OCI-M2 (cell line): ENCODE data around the gene OVCA2.
"Not testable (repeated sequence)": the region's sequence is repeated elsewhere in the genome, so short reads cannot be mapped to it uniquely, and the experiment has no call there.

Experiments used
- DNase-seq: peaks from one replicate; lab custom pipeline; 2025; ENCODE audit not compliant: unreplicated experiment; lab: John Stamatoyannopoulos, UW

OVCA2 gene

DNA sequence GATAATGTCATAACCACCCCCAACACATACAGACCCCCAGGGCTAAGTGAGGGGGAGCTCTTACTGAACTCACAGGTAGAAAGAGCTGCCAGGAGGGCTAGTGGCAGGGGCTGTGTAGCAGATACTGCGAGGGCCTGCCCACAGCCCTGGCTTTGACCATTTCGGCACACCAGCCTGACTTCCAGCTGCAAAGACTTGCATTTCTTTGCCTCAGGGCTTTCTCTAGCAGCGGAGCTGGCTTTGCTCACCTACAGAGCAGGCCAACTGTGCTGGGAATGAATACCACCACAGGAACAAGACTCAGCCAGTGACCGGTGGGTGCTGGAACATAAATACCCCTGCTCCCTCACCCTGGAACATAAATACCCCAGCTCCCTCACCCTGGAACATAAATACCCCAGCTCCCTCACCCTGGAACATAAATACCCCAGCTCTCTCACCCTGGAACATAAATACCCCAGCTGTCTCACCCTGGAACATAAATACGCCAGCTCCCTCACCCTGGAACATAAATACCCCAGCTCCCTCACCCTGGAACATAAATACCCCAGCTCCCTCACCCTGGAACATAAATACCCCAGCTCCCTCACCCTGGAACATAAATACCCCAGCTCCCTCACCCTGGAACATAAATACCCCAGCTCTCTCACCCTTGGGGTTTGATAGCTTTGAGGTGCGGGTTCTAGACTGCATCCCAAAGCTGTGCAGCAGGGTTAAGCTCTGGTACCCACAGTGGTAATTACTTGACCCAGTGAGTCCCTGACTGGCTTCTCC is 28.4 kb upstream of the OVCA2 start:
- DNase-seq = not testable (repeated sequence)

DNA sequence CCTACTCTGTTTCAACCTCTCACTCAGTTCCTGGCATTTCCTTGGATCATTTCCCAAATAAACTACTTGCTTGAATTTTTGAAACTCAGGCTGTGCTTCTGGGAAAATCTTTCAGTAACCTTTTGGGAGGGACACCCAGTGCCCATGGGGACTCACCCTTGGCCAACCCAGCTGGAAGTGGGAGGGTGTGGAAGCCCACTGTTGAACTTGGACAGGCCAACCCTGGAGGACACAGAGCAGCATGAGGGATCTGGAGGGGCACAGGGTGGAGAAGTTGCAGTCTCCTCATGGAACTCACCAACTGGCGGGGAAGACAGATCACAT is 27.9 kb upstream of the OVCA2 start:
- DNase-seq = no peak

DNA sequence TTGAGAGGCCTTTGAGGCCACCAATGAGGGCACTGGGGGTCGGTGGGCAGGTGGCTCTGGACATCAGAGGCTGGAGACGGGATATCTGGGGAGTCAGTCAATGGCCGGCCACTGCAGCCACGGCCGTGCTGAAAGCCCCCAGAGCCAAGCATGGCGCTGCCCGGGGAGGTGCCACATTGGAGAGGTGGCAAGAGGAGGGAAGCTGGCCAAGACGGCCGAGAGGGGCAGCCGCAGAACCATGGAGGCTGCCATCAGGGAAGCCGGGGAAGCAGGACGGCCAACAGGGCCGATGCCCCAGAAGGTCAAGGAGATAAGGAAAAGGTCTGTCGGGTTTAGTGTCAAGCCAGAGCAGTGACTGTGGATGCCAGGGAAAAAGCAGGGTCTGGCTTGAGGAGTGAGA is 26.5 kb upstream of the OVCA2 start:
- no peak for DNase-seq

DNA sequence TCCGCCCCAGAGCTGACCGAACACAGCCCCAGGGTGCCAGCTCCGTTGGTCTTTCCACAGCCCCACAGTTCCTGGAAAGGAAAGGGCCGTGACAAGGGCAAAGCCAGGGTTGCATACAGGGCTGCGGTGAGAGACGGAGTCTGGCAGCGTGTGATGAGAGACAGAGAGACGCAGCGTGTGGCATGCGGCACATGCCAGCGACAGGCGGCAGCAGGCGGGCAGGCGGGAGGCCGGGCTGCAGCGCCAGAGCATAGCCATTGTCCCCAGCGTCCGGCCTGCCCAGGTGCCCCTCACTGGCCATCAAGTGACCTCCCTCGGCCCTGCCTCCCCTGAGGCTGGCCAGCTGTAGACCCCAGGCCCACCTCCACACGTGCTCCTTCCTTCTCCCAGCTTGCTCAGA is 25.3 kb upstream of the OVCA2 start:
- DNase-seq = no peak

DNA sequence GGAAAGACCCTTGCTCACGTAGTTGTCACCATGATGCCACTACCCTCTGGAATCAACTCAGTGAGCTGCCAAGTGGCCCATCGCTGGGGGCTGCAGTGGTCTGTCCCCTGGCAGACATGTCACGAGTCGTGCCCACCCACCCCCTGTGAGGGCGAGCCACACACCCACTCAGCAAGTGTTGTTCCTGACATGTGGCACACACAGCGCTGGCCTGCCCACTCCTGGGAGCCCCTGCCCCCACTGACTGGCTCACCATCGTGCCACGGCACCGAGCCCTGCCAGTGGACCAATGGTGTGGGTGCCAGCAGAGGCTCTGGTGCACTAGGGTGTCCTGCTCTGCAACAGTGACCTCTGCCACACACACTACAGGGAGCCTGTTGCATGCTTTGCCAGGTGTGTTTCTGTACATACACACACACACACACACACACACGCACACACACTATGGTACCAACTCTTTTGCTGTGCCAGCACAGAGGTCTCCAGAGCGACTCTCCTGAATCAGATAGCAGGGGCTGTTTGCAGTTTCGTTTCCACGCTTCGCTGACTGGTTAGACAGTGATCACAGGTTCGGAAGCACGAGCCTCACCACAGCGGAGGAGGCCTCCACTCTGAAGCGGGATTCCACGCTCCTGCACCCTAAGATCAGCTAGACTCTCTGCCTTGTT is 24.4 kb upstream of the OVCA2 start:
- DNase-seq = no peak

DNA sequence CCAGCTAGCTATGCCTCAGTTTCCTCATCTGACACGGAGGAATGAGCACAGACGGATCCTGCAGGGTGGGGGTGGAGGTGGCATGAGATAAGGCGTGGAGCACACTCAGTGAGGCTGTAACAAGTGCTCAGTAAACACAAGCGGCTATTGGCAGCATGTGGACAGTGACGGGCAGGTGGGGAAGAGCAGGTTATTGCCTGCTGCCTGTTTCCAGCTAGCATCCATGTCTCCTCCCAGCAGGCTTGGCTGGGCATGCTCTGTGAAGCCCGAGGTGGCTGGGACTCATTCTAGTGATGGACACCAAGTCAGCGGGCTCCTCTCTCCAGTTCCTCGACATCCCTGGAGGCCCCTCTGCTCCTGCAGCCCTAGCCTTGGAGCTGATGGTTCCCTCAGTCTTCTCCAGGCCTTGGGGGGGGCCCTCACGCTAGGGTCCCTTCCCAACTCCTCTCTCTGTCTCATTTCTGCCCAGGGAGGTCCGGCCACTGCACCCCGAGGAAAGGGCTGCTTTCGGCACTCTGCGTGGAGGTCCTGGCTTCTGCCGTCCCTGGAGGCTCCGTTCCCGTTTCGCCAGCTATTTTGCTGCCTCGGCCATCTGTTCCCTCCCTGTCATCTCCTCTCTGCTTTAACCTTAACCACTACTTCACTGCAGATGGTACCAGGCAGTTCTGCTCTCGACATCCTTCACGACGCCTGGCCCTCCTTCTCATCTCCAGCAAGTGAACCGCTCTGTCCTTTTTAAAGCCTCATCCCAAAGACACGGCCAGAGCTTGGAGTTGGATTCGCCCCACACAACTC is 22.9 kb upstream of the OVCA2 start:
- no peak for DNase-seq

DNA sequence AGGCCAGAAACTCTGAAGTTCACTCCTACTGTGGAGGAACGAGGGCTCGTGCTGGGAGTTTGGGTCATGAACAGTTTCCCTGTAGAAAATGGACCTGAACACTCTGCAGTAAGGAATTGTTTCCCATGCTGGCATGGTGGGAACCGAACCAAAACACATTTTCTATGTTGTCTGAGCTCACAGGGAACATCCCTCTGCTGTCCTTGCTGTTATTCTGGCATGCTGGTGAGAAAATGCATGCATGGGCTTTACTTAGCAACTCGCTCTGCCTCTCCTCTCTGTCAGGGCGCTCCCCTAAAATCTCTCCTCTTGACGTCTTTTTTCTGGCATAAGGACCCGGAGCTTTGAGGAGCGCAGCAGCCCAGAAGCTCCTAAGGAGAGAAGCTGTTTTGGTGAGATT is 22.1 kb upstream of the OVCA2 start:
- DNase-seq = no peak

DNA sequence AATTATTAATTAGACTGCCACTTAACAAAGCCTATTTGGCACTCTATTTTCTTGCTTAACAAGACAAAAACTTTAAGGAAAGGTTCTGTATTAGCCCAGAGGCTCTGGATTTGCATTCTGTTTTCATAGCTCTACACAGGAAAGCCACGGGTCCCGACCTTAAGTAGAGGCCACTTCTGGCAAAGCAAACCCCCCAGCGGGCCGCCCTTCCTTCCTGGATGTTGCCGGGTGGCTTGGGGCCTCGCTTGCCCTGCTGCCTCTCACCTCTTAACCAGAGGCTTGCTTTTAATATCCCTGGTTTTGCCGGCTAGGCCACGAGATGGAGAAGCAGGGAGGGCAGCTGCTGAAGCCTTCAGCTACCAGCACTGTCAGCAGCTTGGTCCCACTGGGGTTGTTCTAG is 21.1 kb upstream of the OVCA2 start:
- no peak for DNase-seq

DNA sequence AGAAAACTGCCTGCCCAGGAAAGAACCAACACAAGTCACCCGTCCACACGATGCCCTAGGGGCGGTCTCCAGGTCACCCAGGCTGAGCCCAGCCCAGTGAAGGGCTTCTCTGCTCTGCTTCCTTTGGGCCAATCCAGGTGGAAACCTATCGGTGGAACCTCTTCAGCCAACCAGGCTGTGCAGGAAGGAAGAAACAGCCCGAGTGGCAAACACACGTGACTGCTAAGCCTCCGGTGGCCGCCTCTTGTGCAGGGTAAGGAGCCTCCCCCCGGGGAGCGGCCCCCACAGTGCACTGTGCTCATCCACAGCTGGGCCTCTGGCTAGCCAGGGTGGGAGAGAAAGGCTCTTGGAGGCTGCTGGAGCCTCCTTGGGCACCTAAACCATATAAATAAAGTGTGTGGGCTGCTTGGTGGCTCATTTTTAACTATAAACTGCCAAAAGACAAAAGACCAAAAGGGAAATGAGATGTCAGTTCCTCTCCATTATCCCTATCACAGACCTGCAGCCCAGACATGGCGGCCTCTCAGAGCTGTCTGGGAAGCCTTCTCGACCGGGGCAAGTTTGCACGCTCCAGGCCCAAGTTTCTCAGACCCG is 19.1 kb upstream of the OVCA2 start:
- no peak for DNase-seq

DNA sequence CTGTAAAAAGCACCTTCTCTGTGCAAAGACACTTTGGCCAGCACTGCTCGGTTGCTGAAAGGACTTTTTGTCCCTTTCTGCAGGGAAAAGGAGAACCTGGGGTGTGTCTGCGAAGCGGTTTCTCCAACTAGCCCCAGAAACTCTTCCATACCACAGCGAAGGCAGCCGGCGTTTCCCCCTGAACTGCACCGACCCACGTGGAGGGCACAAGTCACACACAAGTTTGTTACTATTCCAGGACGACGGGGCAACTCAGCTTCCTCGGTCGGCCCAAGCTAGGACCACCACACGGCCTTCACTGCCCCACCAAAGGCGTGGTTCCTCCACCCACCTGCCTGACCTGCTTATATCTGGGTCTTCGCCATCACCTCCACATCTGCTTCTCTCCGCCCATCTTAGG is 18.6 kb upstream of the OVCA2 start:
- no peak for DNase-seq

DNA sequence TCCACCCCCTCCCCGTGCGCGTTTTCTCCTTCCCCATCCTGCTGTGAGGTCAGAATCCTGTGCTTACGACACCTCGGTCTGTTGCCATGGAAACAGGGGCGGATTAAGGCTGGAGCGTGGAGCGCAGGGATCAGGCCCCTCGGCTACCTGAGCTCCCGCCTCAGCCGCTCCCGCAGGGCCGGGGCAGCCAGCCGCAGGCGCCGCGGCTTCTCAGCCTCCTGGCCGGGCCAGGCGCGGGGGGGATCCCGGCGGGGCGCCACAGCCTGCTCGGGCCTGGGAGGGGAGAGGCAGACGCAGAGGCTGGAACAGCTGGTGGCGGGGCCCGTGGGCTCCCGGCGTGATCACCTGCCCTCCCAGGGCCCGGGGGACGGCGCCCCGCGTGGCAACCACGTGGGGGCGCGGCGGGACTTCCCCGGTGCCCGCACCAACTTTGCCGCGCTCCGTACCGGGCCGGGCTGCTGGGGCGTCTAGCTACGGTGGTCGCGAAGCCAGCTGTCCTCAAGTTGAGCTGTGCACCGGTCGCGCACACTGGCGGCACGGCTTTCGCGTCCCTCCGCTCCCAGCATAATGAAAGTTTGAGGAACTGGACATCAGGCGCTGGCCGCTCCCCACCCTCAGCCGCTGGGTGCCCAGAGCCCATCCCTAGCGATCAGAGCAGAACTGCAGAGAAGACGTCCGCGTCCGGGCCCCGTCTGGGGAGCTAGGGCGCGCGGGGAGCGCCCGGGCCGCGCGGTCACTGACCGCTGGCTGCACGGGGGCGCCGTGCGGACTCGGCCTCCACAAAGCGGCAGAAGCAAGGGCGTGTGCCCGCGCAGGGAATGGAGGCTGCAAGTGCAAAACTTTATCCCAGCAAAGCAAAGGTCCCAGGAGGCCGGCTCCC is 17.9 kb upstream of the OVCA2 start:
- DNase-seq = no peak

DNA sequence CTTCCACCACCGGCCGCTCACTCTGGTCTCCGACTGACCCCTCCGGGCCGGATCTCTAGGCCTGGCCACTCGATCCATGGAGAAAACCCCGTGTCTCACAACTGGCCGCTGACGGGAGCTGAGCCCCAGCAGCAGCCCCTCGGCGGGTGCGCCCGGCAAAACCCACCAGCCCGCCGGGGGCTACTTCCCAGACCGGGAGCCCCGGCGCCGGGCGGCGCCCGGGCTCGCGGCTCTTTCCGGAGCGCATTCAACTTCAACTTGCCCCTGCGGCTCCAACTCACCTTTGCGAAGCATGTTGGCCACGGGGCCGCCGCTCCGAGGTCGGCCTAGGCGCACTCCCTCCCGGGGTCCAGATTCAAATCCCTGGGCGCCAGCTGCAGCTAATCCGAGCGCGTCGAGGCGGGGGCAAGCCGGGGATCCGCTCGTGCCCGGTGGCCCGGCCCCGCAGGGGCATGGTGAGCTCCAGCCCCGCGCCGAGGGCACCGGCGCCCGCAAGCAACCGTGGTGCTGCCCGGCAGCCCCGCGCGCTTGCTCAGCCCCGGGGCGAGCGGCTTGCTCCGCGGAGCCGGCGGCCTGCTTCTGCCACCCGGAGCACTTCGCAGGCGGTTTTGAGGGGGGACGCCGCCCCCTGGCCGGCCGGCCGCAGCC is 17.1 kb upstream of the OVCA2 start:
- DNase-seq = no peak

DNA sequence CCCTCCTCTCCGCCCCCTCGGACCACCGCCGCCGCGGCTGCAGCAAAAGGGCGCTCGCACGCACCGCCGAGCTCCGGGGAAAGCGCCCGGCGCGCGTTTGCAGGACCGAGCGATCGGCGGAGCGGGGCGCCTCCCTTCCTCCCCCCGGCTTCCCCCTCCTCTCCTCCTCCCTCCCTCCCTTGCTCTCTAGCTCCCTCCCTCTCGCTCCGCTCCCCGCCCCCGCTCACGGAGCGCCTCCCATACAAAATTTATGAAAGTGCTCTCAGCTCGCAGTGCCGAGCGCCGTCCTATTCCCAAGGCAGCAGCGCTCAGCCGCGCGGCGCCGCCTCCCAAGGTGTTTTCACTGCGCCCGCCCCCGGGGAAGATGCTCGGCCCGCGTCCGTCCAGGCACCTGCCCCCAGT is 16.6 kb upstream of the OVCA2 start, which contains the start of gene RTN4RL1:
Gene RTN4RL1, minus strand, starts transcription at position 115 of the 402 bp plus-strand sequence. CDS start 469 bp downstream, outside the sequence.
- no peak for DNase-seq

DNA sequence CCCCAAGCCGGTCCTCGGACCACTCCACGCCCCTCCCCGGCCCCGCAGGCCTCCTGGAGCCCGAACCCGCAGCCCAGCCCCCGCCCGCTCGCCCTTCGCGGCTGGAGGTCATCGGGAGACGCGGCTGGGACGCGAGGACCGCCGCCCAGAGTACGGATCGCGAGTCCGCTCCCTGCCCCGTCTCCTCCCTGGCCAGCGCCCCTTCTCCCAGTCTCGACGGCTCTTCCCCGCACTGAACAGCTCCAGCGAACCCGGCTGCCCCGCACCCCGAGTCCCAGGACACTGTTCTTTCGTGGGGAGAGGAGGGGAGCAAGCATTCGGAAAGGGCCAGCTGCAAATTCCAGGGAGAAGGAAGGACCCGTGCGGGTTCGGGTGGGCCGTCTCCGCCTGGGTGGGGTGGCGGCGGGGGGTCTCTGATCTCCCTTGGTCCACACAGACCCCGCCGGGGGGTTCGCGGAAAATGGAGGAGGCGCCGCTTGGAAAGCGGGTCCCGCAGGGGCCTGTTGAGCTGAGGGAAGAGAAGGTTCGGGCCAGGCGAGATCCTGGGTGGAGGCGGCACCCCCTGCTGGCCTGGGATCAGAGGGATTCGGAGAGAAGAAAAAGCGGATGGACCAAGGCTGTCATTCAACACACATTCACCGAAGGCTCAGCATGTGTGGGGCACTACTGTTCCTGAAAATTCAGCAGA is 16.1 kb upstream of the OVCA2 start:
- no peak for DNase-seq

DNA sequence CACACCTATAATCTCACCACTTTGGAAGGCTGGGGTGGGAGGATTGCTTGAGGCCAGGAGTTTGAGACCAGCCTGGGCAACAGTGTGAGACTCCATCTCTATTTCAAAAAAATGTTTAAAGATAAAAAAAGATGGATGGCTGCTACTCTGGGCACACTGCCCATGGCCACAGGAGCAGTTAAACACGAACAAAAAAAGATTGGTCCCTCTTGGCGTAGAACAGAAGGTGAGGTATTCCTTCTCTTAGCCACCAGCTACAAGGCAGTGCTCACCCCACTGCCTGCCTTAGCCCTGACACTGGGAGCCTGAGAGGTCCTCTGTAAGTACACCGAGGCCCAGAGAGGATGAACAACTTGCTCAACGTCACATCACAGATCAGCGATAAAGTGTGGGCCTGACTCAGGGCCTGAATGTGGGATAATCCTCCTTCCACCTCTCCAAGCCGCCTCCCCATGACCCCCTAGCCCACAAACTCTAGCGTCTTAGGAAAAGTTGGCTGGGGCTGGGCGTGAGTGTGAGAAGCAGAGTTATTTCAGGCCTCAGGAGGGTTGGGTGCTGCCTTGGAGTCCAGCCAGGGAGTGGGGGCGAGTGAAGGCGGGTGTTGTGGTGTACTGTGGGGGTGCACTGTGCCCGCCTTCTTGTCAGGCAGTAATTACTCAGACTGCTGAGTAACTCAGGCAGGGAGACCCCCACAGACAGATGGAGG is 14.1 kb upstream of the OVCA2 start:
- DNase-seq = no peak

DNA sequence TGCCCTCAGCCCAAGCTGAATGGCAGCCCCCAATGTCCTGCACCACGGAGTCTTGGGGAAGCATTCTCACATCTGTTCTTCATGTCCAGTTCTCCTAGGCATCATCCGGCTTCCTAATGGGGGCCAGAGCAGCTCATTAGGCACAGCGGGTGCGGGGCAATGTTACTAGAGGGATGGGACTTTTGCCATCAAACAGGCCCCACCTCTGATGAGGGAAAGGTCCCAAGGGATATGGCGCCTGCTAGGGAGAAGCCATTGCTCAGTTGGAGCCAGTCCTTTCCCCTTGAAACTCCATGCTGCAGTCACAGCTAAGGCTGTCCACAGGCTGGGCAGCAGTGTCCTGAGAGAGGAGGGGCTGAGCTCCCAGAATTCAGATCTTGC is 13.6 kb upstream of the OVCA2 start:
- DNase-seq = no peak

DNA sequence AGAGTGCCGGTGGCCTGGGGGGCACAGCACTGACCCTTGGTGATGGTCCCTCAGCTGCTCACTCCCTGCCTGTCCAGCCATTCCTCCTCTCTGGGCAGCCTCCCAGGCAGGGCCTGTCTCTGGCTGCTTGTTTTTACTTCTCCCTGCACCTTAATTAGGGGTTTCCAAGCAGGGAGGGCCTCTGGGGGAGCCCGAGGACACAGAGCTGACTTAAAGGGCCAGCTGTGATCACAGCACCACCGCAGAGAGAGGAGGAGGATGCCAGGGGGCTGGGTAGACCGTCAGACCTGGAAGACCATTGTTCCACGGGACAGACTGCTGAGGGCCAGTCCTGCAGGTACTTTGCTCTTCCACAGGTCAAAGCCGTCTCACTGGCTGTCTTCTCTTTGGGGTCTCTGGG is 13.1 kb upstream of the OVCA2 start:
- no peak for DNase-seq

DNA sequence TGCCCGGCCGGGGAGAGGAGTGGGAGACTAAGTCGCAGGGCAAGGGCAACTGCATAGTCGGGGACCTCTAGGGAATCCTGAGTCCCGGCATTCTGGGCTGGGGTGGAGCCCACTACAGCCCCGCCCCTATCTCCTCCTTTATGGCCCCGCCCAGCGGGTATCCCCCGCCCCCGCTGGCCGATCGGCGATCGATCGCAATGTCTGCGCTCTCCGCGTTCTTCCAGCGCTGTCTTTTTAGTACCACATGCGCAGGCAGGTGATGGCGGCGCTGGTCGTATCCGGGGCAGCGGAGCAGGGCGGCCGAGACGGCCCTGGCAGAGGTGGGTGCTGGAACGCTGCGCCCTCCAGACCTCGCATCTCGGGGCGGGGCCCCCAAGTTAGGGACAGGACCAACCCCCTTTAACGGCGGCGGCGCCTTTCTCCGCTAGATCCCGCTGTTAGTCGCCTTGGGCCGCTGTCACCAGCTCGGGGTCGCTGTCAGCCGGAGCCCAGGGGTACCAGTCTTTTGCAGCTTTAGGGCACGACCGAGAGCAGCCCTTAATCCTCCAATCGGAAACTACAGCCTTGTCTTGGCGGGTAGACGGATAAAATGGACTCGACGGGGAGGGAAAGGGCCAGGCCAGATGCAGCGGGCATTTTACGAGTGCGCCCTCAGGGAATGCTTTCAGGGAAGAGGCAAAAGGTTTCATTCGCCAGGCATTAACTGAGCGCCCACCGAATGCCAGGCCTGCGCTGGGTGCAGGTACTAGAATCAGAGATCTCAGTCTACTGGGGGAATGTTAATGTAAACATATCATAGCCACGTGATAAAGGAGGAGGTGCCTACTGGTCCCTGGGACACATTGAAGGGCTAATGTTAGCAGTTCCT is 11.7 kb upstream of the OVCA2 start, which contains the start of gene DPH1:
Gene DPH1, plus strand, starts transcription at position 243 of the 868 bp plus-strand sequence. Its CDS starts 17 bp downstream, at position 260.
- DNase-seq = peak; percentile 43
